ENCODE data around the gene ENOX2. TPM values are rescaled to one million over a fixed set of nuclear protein-coding genes. Genes with fewer than 3 reads are reported as not detected.

Gene ENOX2
- total and polyA plus RNA-seq, 2 donors (not counting 1 experiment from before 2014, with no cell fraction given): 7.6 to 12.9 TPM

- Histone ChIP-seq H3K9me3 (ENCODE audit: control insufficient read depth, insufficient read depth, low read depth, low read length) (no peaks in the 10 kb centered on the region), H3K27me3 (ENCODE audit: control insufficient read depth, insufficient read depth, low read length) (no peaks in the 10 kb centered on the region), H3K36me3 (ENCODE audit: control insufficient read depth, insufficient read depth, low read length) (no peaks in the 10 kb centered on the region), H3K79me2 (ENCODE audit: control insufficient read depth, insufficient read depth, low read length) (no peaks in the 10 kb centered on the region), H4K20me1 (ENCODE audit: control insufficient read depth, extremely low read depth, insufficient read depth, low read length) (no peaks in the 10 kb centered on the region), H3K4me1 (ENCODE audit: control insufficient read depth, extremely low read depth, insufficient read depth, low read length) (no peaks in the 10 kb centered on the region), H3K27ac (ENCODE audit: insufficient read depth, low read length) (no peak overlapping the region), H3K9ac (ENCODE audit: insufficient read depth, low read length) (no peak overlapping the region), H3K4me2 (ENCODE audit: extremely low read depth, insufficient read depth, low read length) (no peak overlapping the region), H3K4me3 (replicated peaks in 1 of 4; ENCODE audit: control extremely low read depth in 1 of 4, insufficient read depth in 1 of 4, low read depth in 3 of 4, low read length in 4 of 4) (no peak overlapping the region), H2AFZ (ENCODE audit: low read length) (no peak overlapping the region)
- TF ChIP-seq, protein P1, sequence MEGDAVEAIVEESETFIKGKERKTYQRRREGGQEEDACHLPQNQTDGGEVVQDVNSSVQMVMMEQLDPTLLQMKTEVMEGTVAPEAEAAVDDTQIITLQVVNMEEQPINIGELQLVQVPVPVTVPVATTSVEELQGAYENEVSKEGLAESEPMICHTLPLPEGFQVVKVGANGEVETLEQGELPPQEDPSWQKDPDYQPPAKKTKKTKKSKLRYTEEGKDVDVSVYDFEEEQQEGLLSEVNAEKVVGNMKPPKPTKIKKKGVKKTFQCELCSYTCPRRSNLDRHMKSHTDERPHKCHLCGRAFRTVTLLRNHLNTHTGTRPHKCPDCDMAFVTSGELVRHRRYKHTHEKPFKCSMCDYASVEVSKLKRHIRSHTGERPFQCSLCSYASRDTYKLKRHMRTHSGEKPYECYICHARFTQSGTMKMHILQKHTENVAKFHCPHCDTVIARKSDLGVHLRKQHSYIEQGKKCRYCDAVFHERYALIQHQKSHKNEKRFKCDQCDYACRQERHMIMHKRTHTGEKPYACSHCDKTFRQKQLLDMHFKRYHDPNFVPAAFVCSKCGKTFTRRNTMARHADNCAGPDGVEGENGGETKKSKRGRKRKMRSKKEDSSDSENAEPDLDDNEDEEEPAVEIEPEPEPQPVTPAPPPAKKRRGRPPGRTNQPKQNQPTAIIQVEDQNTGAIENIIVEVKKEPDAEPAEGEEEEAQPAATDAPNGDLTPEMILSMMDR (conservative IDR thresholded peaks at IDR 0.05 in 1 of 2, IDR thresholded peaks at IDR 0.05 in 1 of 2; ENCODE audit: low read depth in 1 of 2, low read length in 2 of 2): no peak
- no peak for TF ChIP-seq EZH2 (IDR thresholded peaks at IDR 0.05; ENCODE audit: low read length, missing control alignments)
- DNase-seq (ENCODE audit: low read depth in 2 of 2): peak in 1 of 2 donors; percentile 15
Observed at GRCh38 chrX:130805903-130806302, 97.1 kb downstream of the ENOX2 start.

GRCh38 chrX:130803537-130803936, 99.5 kb downstream of the ENOX2 start:
- no peak overlapping the region for H3K4me2 ChIP-seq (ENCODE audit: extremely low read depth, insufficient read depth, low read length)
- no peaks in the 10 kb centered on the region for H3K79me2 ChIP-seq (ENCODE audit: control insufficient read depth, insufficient read depth, low read length)
- H3K9me3 ChIP-seq (ENCODE audit: control insufficient read depth, insufficient read depth, low read depth, low read length): no peaks in the 10 kb centered on the region
- no peaks in the 10 kb centered on the region for H3K27me3 ChIP-seq (ENCODE audit: control insufficient read depth, insufficient read depth, low read length)
- H3K4me1 ChIP-seq (ENCODE audit: control insufficient read depth, extremely low read depth, insufficient read depth, low read length): no peaks in the 10 kb centered on the region
- no peak for TF ChIP-seq EZH2 (IDR thresholded peaks at IDR 0.05; ENCODE audit: low read length, missing control alignments)
- TF ChIP-seq, protein P1 (conservative IDR thresholded peaks at IDR 0.05 in 1 of 2, IDR thresholded peaks at IDR 0.05 in 1 of 2; ENCODE audit: low read depth in 1 of 2, low read length in 2 of 2): no peak
- no peaks in the 10 kb centered on the region for H4K20me1 ChIP-seq (ENCODE audit: control insufficient read depth, extremely low read depth, insufficient read depth, low read length)
- no peak for DNase-seq (ENCODE audit: low read depth in 2 of 2)
- H3K9ac ChIP-seq (ENCODE audit: insufficient read depth, low read length): no peak overlapping the region
- H3K36me3 ChIP-seq (ENCODE audit: control insufficient read depth, insufficient read depth, low read length): no peaks in the 10 kb centered on the region
- H3K4me3 ChIP-seq (replicated peaks in 1 of 4; ENCODE audit: control extremely low read depth in 1 of 4, insufficient read depth in 1 of 4, low read depth in 3 of 4, low read length in 4 of 4): no peak overlapping the region
- H3K27ac ChIP-seq (ENCODE audit: insufficient read depth, low read length): no peak overlapping the region
- no peak overlapping the region for H2AFZ ChIP-seq (ENCODE audit: low read length)

- Histone ChIP-seq H3K27me3 (ENCODE audit: control insufficient read depth, insufficient read depth, low read length) (no peaks in the 10 kb centered on the region), H4K20me1 (ENCODE audit: control insufficient read depth, extremely low read depth, insufficient read depth, low read length) (no peaks in the 10 kb centered on the region), H3K9ac (ENCODE audit: insufficient read depth, low read length) (no peak overlapping the region), H2AFZ (ENCODE audit: low read length) (no peak overlapping the region), H3K4me1 (ENCODE audit: control insufficient read depth, extremely low read depth, insufficient read depth, low read length) (no peaks in the 10 kb centered on the region), H3K27ac (ENCODE audit: insufficient read depth, low read length) (no peak overlapping the region), H3K79me2 (ENCODE audit: control insufficient read depth, insufficient read depth, low read length) (no peaks in the 10 kb centered on the region), H3K4me2 (ENCODE audit: extremely low read depth, insufficient read depth, low read length) (no peak overlapping the region), H3K4me3 (replicated peaks in 1 of 4; ENCODE audit: control extremely low read depth in 1 of 4, insufficient read depth in 1 of 4, low read depth in 3 of 4, low read length in 4 of 4) (no peak overlapping the region), H3K9me3 (ENCODE audit: control insufficient read depth, insufficient read depth, low read depth, low read length) (no peaks in the 10 kb centered on the region), H3K36me3 (ENCODE audit: control insufficient read depth, insufficient read depth, low read length) (no peaks in the 10 kb centered on the region)
- TF ChIP-seq EZH2 (IDR thresholded peaks at IDR 0.05; ENCODE audit: low read length, missing control alignments): no peak
- TF ChIP-seq, protein P1 (conservative IDR thresholded peaks at IDR 0.05 in 1 of 2, IDR thresholded peaks at IDR 0.05 in 1 of 2; ENCODE audit: low read depth in 1 of 2, low read length in 2 of 2): peak in 1 of 2 donors; percentile 37
- DNase-seq (ENCODE audit: low read depth in 2 of 2): peak; percentile 10 to 26
Observed at GRCh38 chrX:130801901-130802300, 101.1 kb downstream of the ENOX2 start.

Measured in fibroblast of lung (primary cell).